Ovary (tissue), 3 donors: ENCODE measurements around the gene CNBD2.
"Not testable (repeated sequence)": the region's sequence is repeated elsewhere in the genome, so short reads cannot be mapped to it uniquely, and the experiment has no call there.

Experiments used
- EP300 ChIP-seq: sonication (generic); formaldehyde crosslinking; IDR thresholded peaks from one replicate; pipeline ENCODE4 v1.6.1; 2017; ENCODE audit warnings: antibody characterized with exemption
- POLR2A ChIP-seq: fragments of 450-650 bp; IDR thresholded peaks from one replicate; pipeline ENCODE4 v1.6.1; 2017; ENCODE audit warnings: antibody characterized with exemption, mild to moderate bottlenecking, moderate library complexity
- TF ChIP-seq, protein P1 (sequence below), 3 donors: fragments of 450-650 bp in 2 of 3; fragments of 200-600 bp in 1 of 3; IDR thresholded peaks; one replicate each; pipeline versions ENCODE4 v1.5.1 to v1.8.0; 2016 to 2022; ENCODE audit warnings: antibody characterized with exemption in 3 of 3, mild to moderate bottlenecking in 1 of 3
- donor health status: DM: no; HTN: no; CAD: no.

DNA sequence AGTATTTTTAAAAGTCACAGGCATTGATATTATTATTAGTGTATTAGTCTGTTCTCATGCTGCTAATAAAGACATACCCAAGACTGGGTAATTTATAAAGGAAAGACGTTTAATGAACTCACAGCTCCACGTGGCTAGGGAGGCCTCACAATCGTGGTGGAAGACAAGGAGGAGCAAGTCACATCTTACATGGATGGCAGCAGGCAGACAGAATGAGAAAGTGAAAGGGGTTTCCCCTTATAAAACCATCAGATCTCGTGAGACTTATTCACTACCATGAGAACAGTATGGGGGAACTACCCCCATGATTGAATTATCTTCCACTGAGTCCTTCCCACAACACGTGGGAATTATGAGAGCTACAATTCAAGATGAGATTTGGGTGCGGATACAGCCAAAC lies 9.1 kb upstream of the CNBD2 start:
- TF ChIP-seq, protein P1, sequence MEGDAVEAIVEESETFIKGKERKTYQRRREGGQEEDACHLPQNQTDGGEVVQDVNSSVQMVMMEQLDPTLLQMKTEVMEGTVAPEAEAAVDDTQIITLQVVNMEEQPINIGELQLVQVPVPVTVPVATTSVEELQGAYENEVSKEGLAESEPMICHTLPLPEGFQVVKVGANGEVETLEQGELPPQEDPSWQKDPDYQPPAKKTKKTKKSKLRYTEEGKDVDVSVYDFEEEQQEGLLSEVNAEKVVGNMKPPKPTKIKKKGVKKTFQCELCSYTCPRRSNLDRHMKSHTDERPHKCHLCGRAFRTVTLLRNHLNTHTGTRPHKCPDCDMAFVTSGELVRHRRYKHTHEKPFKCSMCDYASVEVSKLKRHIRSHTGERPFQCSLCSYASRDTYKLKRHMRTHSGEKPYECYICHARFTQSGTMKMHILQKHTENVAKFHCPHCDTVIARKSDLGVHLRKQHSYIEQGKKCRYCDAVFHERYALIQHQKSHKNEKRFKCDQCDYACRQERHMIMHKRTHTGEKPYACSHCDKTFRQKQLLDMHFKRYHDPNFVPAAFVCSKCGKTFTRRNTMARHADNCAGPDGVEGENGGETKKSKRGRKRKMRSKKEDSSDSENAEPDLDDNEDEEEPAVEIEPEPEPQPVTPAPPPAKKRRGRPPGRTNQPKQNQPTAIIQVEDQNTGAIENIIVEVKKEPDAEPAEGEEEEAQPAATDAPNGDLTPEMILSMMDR (IDR thresholded peaks at IDR 0.05), result not testable (repeated sequence)
- TF ChIP-seq POLR2A, EP300: not testable (repeated sequence)
